Measurements from ENCODE around the gene CDC73.

DNA sequence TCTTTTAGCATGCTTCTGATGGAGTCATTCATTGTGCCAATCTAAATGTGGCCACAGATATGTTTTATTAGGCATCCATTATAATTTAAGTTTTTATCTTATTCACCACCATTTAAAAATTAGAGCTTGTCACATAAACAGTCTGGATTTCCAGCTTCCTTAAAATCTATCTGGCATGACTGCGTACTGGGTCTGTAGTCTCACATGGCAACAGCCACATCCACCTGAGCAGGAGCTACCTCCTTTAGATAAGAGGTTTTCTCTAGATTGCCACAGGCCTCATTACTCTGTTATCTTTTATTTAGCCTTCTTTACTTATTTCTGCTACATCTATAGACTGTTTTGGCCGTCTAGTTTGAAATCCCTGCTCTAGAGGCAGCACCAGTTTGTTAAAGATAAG is 35.5 kb downstream of the CDC73 start:
- TF ChIP-seq POLR2A (IDR thresholded peaks at IDR 0.05; ENCODE audit: low read depth, low read length) = no peak
- TF ChIP-seq PAX5 (IDR thresholded peaks at IDR 0.05; ENCODE audit: insufficient read depth, low read length, severe bottlenecking) = no peak
